Fibroblast of pulmonary artery (primary cell): ENCODE data around the gene STX18.
"Not testable (repeated sequence)": the region's sequence is repeated elsewhere in the genome, so short reads cannot be mapped to it uniquely, and the experiment has no call there.

ENCODE experiments used
- DNase-seq: peaks from one replicate; pipeline ENCODE4 v3.0.0-alpha.2; 2010; ENCODE audit warnings: low read depth
- H3K4me3 ChIP-seq: replicated peaks from 2 replicates; pipeline ENCODE4 v1.5.1; 2011; ENCODE audit warnings: low read depth, mild to moderate bottlenecking, control low read depth, low read length, moderate library complexity
- CTCF ChIP-seq: IDR thresholded peaks from 2 replicates; pipeline ENCODE4 v1.5.1; 2011; ENCODE audit warnings: mild to moderate bottlenecking, control low read depth, low read length, inconsistent platforms; ENCODE audit errors: missing control alignments

STX18 gene

DNA sequence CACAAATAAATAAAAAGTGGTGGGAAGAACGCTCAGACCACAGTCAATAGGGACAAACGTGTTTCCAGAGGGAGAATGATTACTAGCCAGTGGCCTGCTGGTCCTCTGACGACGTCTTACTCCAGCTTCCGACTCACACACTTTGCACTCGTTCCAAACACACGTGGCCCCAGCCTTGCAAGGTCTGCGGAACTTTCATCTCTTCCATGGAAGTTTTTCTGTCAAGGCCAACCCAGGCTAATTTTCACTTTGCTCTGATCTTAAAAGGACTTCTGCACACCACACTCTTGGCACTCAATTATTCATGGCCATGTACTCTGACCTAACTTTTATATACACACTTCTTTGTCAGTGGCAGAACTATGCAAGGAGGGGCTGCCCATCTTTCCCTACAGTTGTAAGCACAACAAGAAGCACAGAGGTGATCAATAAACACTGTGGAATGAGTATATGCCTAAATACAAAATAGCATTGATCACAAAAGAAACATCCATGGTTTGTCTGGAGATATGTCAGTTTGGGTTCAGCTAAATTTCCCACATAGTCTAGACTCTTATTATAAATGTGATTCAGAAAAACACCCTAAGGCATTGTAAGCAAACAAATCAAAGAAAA lies 69.4 kb downstream of the STX18 start:
- DNase-seq, result no peak
- no peak for TF ChIP-seq CTCF
- no peak overlapping the region for H3K4me3 ChIP-seq

DNA sequence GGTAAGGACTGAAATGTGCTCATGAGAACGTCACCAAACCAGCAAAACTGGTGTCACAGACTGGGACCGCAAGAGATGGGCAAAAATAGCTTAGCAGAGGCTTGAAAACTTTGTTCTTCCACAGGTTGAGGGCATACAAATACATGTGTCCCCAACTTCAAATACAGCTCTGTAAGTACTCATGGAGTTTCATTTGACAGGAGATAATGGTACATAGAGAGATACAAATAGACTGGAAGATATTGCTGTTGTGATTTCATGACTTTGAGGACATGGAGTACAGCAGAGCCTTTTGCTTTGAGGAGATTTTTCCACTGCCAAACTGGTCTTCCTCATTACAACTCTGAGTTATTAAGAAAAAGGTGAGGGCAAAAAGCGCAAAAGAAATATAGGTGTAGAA lies 70.7 kb downstream of the STX18 start:
- H3K4me3 ChIP-seq, result no peak overlapping the region
- TF ChIP-seq CTCF, result no peak
- no peak for DNase-seq

DNA sequence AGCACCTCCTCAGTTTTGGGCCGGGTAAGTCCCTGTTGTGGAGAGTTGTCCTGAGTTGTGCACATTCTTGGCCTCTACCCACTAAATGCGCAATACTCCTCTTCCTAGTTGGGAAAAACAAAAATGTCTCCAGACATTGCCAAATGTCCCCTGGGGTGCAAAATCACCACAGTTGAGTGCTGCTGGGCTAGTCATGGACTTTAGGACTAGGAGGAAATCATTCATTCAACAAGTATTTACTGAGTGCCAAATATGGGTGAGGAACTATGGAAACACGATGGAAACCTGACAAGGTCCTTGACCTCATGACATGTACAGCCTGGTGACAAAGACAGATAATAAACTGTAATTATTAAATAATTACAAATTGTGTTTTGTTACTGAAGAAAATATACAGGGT lies 71.6 kb downstream of the STX18 start:
- DNase-seq, result peak; percentile 35
- H3K4me3 ChIP-seq, result no peak overlapping the region
- no peak for TF ChIP-seq CTCF

- not testable (repeated sequence) for DNase-seq, H3K4me3 ChIP-seq
Measured at GRCh38 chr4:4465238-4465637, 76.6 kb downstream of the STX18 start.

DNA sequence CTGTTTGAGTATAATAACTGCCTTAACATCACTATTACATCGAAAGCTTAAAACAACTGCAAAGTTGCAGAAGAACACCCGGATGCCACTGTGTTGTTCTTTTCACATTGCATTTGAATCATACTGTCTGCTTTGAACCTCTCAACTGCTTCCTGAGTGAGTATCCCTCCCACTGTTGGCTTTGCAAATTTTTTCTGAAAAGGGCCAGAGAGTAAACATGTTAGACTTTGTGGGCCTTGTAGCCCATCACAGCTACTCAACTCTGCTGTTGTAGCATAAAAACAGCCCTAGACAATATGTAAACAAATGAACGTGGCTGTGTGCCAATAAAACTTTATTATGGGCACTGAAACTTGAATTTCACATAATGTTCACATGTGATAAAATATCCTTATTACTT lies 78.9 kb downstream of the STX18 start:
- DNase-seq, result no peak
- H3K4me3 ChIP-seq, result no peak overlapping the region
- TF ChIP-seq CTCF, result no peak

- DNase-seq, result no peak
- no peak overlapping the region for H3K4me3 ChIP-seq
- no peak for TF ChIP-seq CTCF
Measured at GRCh38 chr4:4461850-4462249, 80.0 kb downstream of the STX18 start.

- no peak overlapping the region for H3K4me3 ChIP-seq
- no peak for TF ChIP-seq CTCF
- no peak for DNase-seq
Measured at GRCh38 chr4:4461178-4461577, 80.7 kb downstream of the STX18 start.
